Measurements from ENCODE around the gene CLIC1.

Gene CLIC1

GRCh38 chr6:31737991-31738979, 2.0 kb upstream of the CLIC1 start:
- H3K4me3 ChIP-seq (ENCODE audit: low read depth, low read length), result no peak overlapping the region
- H3K4me1 ChIP-seq (ENCODE audit: control insufficient read depth, insufficient read depth, low read length), result peaks cover 35% of the 10 kb centered on the region
- H3K9me3 ChIP-seq (ENCODE audit: control insufficient read depth, insufficient read depth, low read depth, low read length), result no peaks in the 10 kb centered on the region
- ChIA-PET CTCF (interaction anchor here (0.6 to 4.7 kb wide), 16 partner anchors 8 to 427 kb away, joined by 3 to 39 read pairs (median 4); partner anchors contain the start of genes CSNK2B, GPANK1, LY6G5C and VARS1), POLR2A (interaction anchor here (0.7 to 6.8 kb wide), 15 partner anchors 9 to 124 kb away, joined by 3 to 102 read pairs (median 4); partner anchors contain the start of genes ABHD16A, CSNK2B, DDAH2 and GPANK1)
- peak overlapping the region; percentile 63 for H3K27ac ChIP-seq (ENCODE audit: extremely low read depth, low read depth, low read length)
- H3K36me3 ChIP-seq (ENCODE audit: control insufficient read depth in 2 of 2, insufficient read depth in 1 of 2, low read length in 2 of 2), result peaks cover 14 to 36% of the 10 kb centered on the region in 2 experiments; a peak in 2 of 3 replicates
- no peak for TF ChIP-seq ZNF449 (tag by site-specific recombination; IDR thresholded peaks at IDR 0.05)
- peak; percentile 77 for TF ChIP-seq ZNF600 (tag by site-specific recombination; IDR thresholded peaks at IDR 0.05)
- TF ChIP-seq ZNF707 (tag by site-specific recombination; IDR thresholded peaks at IDR 0.05), result no peak
- TF ChIP-seq ZNF664 (tag by site-specific recombination; IDR thresholded peaks at IDR 0.05), result no peak
- peak; percentile 7; the same call in 1 of the 2 replicates for TF ChIP-seq ZNF394 (tag by site-specific recombination; IDR thresholded peaks at IDR 0.05; ENCODE audit: borderline replicate concordance)
- TF ChIP-seq ZNF544 (tag by site-specific recombination; IDR thresholded peaks at IDR 0.05), result no peak
- TF ChIP-seq ZNF311 (tag by site-specific recombination; IDR thresholded peaks at IDR 0.05; ENCODE audit: borderline replicate concordance), result no peak
- TF ChIP-seq ZNF169 (tag by site-specific recombination; IDR thresholded peaks at IDR 0.05), result no peak
- TF ChIP-seq ZBTB44 (tag by site-specific recombination; IDR thresholded peaks at IDR 0.05), result no peak
- TF ChIP-seq GLI4 (tag by site-specific recombination; IDR thresholded peaks at IDR 0.05), result no peak
- peak; percentile 62 for TF ChIP-seq ZBTB48 (tag by site-specific recombination; IDR thresholded peaks at IDR 0.05)
- TF ChIP-seq ZNF692 (tag by site-specific recombination; IDR thresholded peaks at IDR 0.05), result peak; percentile 87
- TF ChIP-seq ZNF501 (tag by site-specific recombination; IDR thresholded peaks at IDR 0.05), result no peak
- TF ChIP-seq ZNF146 (tag by site-specific recombination; IDR thresholded peaks at IDR 0.05), result no peak
- no peak for TF ChIP-seq ZBTB8A (tag by site-specific recombination; IDR thresholded peaks at IDR 0.05)
- no peak for TF ChIP-seq TCF7L2 (IDR thresholded peaks at IDR 0.05; ENCODE audit: borderline replicate concordance, low read depth, low read length)
- TF ChIP-seq ZNF155 (tag by site-specific recombination; IDR thresholded peaks at IDR 0.05), result no peak
- no peak for TF ChIP-seq ZXDB (tag by site-specific recombination; IDR thresholded peaks at IDR 0.05)
- TF ChIP-seq ZBTB7A (tag by site-specific recombination; IDR thresholded peaks at IDR 0.05; ENCODE audit: low read depth), result no peak
- no peak for TF ChIP-seq ZNF514 (tag by site-specific recombination; IDR thresholded peaks at IDR 0.05)
- peak; percentile 92 for TF ChIP-seq OSR2 (tag by site-specific recombination; IDR thresholded peaks at IDR 0.05)
- peak; percentile 42; the same call in 1 of the 2 replicates for TF ChIP-seq GLIS2 (tag by site-specific recombination; IDR thresholded peaks at IDR 0.05)
- no peak for TF ChIP-seq ZNF843 (tag by site-specific recombination; IDR thresholded peaks at IDR 0.05)
- TF ChIP-seq ZNF24 (tag by site-specific recombination; IDR thresholded peaks at IDR 0.05), result 0 out of 2 replicates have a peak, but pooled peaks have one; percentile 3
- peak; percentile 97 for TF ChIP-seq WT1 (tag by site-specific recombination; IDR thresholded peaks at IDR 0.05)
- TF ChIP-seq ZNF513 (tag by site-specific recombination; IDR thresholded peaks at IDR 0.05), result no peak; the same call in 1 of the 2 replicates
- no peak for TF ChIP-seq ZNF585B (tag by site-specific recombination; IDR thresholded peaks at IDR 0.05)
- no peak for TF ChIP-seq REST (tag by site-specific recombination; IDR thresholded peaks at IDR 0.05)

Data from HEK293 (cell line).